Measurements from ENCODE around the gene PANX1.

The PANX1 gene

GRCh38 chr11:94103471-94103870 lies 25.2 kb upstream of the PANX1 start:
- no peak for TF ChIP-seq CTCF (conservative IDR thresholded peaks at IDR 0.05; ENCODE audit: low read depth, low read length)
- H3K4me3 ChIP-seq (ENCODE audit: low read length) = no peak overlapping the region
- DNase-seq (ENCODE audit: low read depth) = no peak

GRCh38 chr11:94104734-94105133 lies 23.9 kb upstream of the PANX1 start:
- DNase-seq (ENCODE audit: low read depth) = no peak
- H3K4me3 ChIP-seq (ENCODE audit: low read length) = no peak overlapping the region
- no peak for TF ChIP-seq CTCF (conservative IDR thresholded peaks at IDR 0.05; ENCODE audit: low read depth, low read length)

- no peak for DNase-seq (ENCODE audit: low read depth)
- no peak overlapping the region for H3K4me3 ChIP-seq (ENCODE audit: low read length)
Measured at GRCh38 chr11:94106716-94107115, 21.9 kb upstream of the PANX1 start.

GRCh38 chr11:94107363-94107762 lies 21.3 kb upstream of the PANX1 start:
- no peak for DNase-seq (ENCODE audit: low read depth)
- peak; percentile 30 for TF ChIP-seq CTCF (conservative IDR thresholded peaks at IDR 0.05; ENCODE audit: low read depth, low read length)
- H3K4me3 ChIP-seq (ENCODE audit: low read length) = no peak overlapping the region

More at GRCh38 chr11:94106716-94107115, 21.9 kb upstream of the PANX1 start:
- TF ChIP-seq CTCF (conservative IDR thresholded peaks at IDR 0.05; ENCODE audit: low read depth, low read length) = no peak

GRCh38 chr11:94111241-94111640 lies 17.4 kb upstream of the PANX1 start:
- H3K4me3 ChIP-seq (ENCODE audit: low read length) = no peak overlapping the region
- no peak for TF ChIP-seq CTCF (conservative IDR thresholded peaks at IDR 0.05; ENCODE audit: low read depth, low read length)
- DNase-seq (ENCODE audit: low read depth) = no peak

- no peak overlapping the region for H3K4me3 ChIP-seq (ENCODE audit: low read length)
- TF ChIP-seq CTCF (conservative IDR thresholded peaks at IDR 0.05; ENCODE audit: low read depth, low read length) = no peak
- DNase-seq (ENCODE audit: low read depth) = no peak
Measured at GRCh38 chr11:94111660-94112059, 17.0 kb upstream of the PANX1 start.

- H3K4me3 ChIP-seq (ENCODE audit: low read length) = no peak overlapping the region
- TF ChIP-seq CTCF (conservative IDR thresholded peaks at IDR 0.05; ENCODE audit: low read depth, low read length) = no peak
- no peak for DNase-seq (ENCODE audit: low read depth)
Measured at GRCh38 chr11:94112206-94112953, 16.3 kb upstream of the PANX1 start.

Measured in retinal pigment epithelial cell (primary cell).